Nephron (organoid): ENCODE data around the gene HMX3.

Experiments
- H3K27ac Mint-ChIP-seq, 3 experiments: 2 replicates each; pipeline ENCODE4 v1.8.0; 2020; ENCODE audit warnings: mixed read lengths in 3 of 3, mild to moderate bottlenecking in 2 of 3, moderate library complexity in 1 of 3
- H3K27me3 Mint-ChIP-seq: 2 replicates; pipeline ENCODE4 v1.8.0; 2021; ENCODE audit warnings: low read depth, mild to moderate bottlenecking, moderate library complexity, mixed read lengths
- H3K36me3 Mint-ChIP-seq: 2 replicates; pipeline ENCODE4 v1.8.0; 2020; ENCODE audit warnings: low read depth, mixed read lengths
- H3K4me1 Mint-ChIP-seq: 2 replicates; pipeline ENCODE4 v1.8.0; 2020; ENCODE audit warnings: mixed read lengths
- H3K4me3 Mint-ChIP-seq, 3 experiments: 2 replicates each; pipeline ENCODE4 v1.8.0; 2020; ENCODE audit warnings: mild to moderate bottlenecking in 3 of 3, mixed read lengths in 3 of 3, moderate library complexity in 2 of 3
- H3K9me3 Mint-ChIP-seq: 2 replicates; pipeline ENCODE4 v1.8.0; 2020; ENCODE audit warnings: mixed read lengths
- TF ChIP-seq, protein P1 (sequence below), 3 experiments: fragments of 200-600 bp; sonication (generic); IDR thresholded peaks; one replicate each; pipeline ENCODE4 v1.5.0; 2021; ENCODE audit warnings: antibody characterized with exemption in 3 of 3; ENCODE audit not compliant: unreplicated experiment in 3 of 3

HMX3 gene

DNA sequence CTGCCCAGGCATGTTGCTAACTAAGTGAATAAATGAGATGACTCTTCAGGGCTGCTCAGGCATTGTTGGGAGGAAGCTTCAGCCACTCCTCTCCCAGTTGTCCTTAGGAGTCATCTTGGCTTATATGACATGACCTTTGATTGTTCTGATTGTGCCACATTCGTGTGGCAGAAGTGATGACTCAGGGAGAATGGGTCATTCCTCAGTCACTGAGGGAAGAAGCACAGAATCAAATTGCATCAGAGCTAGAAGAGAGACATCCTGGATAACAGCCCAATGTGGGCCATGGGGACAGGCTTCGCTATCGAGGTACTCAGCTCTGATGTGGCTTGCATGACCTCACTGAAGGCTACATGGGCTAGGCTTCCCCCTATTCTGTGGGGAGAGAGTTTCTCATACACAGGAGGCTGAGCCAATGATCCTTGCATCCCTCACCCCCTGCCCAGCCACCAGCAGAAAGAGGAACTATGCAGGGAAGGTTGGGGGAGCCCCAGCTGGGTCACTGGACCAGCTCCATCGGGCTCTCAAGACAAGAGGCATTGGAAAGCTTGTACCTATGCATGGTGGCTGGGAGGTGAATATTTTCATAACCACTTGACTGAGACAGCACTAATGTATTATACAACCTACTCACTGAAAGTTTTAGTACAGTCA is 6.0 kb upstream of the HMX3 start:
- no peak overlapping the region for H3K27ac Mint-ChIP-seq
- H3K9me3 Mint-ChIP-seq = no peaks in the 10 kb centered on the region
- H3K4me1 Mint-ChIP-seq = peaks cover 19% of the 10 kb centered on the region
- TF ChIP-seq, protein P1, sequence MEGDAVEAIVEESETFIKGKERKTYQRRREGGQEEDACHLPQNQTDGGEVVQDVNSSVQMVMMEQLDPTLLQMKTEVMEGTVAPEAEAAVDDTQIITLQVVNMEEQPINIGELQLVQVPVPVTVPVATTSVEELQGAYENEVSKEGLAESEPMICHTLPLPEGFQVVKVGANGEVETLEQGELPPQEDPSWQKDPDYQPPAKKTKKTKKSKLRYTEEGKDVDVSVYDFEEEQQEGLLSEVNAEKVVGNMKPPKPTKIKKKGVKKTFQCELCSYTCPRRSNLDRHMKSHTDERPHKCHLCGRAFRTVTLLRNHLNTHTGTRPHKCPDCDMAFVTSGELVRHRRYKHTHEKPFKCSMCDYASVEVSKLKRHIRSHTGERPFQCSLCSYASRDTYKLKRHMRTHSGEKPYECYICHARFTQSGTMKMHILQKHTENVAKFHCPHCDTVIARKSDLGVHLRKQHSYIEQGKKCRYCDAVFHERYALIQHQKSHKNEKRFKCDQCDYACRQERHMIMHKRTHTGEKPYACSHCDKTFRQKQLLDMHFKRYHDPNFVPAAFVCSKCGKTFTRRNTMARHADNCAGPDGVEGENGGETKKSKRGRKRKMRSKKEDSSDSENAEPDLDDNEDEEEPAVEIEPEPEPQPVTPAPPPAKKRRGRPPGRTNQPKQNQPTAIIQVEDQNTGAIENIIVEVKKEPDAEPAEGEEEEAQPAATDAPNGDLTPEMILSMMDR (IDR thresholded peaks at IDR 0.05; ENCODE audit: unreplicated experiment in 3 of 3) = no peak
- no peaks in the 10 kb centered on the region for H3K36me3 Mint-ChIP-seq
- H3K27me3 Mint-ChIP-seq = peaks cover 99% of the 10 kb centered on the region
- no peak overlapping the region for H3K4me3 Mint-ChIP-seq

DNA sequence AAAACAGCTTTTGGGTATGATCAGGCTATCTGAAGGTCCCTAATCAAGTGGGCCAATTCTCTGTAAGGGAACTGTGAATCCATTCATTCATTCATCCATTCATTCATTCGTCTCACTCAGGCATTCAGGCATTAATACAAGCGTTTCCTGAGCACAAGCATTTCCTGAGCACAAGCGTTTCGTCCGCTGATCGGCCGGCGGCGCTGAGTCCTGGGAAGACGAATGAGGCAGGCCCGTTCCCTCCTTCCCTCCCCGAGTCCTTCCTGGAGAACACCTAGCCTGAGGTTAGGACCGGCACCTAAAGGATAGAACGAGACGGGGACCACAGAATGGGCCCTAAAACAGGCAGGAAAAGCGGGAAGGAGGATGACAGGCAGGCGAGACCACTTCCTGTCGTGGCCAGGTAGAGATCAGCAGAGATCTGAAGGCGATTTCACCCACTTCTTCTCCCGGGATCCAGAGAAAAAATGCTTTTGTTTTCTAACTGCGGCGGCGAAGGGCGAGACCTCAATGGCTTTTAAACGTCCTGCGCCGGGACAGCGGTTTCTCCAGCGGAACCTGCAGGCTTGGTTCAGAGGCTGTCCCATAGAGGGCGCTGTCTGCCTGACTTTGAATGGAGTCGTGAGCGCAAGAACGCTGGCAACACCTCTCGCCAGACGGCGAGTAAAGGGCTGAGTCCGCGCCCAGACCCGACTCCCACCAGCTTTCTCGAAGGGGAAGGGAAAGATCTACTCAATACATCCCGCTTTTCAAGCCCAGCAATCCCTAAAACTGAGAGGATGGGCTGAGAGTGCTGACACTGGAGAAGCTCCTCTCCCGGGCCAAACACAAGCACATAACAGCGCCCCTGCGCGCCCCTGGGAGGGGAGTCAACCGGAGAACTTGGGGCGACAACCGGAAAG is 2.9 kb upstream of the HMX3 start:
- peak overlapping the region; percentile 59 to 69 (median 65) for H3K4me3 Mint-ChIP-seq
- H3K4me1 Mint-ChIP-seq = peaks cover 28% of the 10 kb centered on the region
- peaks cover 97% of the 10 kb centered on the region for H3K27me3 Mint-ChIP-seq
- no peaks in the 10 kb centered on the region for H3K36me3 Mint-ChIP-seq
- TF ChIP-seq, protein P1 (IDR thresholded peaks at IDR 0.05; ENCODE audit: unreplicated experiment in 3 of 3) = peak; percentile 89 to 96 (median 89)
- no peak overlapping the region for H3K27ac Mint-ChIP-seq
- no peaks in the 10 kb centered on the region for H3K9me3 Mint-ChIP-seq

DNA sequence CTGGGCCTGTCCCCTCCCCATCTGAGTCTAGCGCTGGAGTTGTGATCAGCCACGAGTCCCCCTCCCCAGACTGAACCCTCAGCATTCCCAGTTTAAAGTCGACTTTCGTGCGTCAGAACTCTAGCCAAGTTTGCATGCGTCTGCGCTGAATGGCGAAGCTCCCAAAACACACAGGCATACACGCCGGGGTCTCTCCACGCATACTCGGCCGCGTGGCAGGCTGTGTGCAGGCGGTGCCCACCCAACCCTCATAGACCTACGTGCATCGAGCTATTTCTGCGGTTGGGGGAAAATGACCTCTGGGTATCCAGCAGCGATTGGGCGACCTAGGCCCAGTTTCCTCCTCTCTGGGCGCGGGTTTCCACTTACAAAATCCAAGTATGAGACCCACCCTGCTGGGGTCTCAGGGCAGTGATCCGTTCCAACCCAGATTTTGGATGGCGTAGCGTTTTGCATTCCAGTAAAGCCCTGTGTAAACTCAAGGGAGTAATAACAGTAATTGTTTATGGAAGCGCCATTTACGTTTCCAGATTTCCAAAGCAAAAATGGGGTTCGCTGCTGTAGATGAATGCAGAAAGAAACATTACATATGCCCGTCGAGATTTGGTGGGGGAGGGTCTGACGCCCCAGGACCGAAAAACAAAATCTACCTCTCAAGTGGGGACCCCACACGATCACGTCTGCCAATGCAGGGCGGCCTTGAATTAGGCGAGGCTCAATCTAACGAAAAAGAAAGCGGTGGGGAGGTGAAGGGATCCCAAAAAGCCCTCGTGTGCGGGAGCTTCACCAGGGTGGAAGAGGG is 2.0 kb upstream of the HMX3 start:
- peak overlapping the region; percentile 59 to 68 (median 61) for H3K4me3 Mint-ChIP-seq
- H3K27ac Mint-ChIP-seq = no peak overlapping the region
- peaks cover 97% of the 10 kb centered on the region for H3K27me3 Mint-ChIP-seq
- TF ChIP-seq, protein P1 (IDR thresholded peaks at IDR 0.05; ENCODE audit: unreplicated experiment in 3 of 3) = no peak
- no peaks in the 10 kb centered on the region for H3K9me3 Mint-ChIP-seq
- H3K36me3 Mint-ChIP-seq = no peaks in the 10 kb centered on the region
- H3K4me1 Mint-ChIP-seq = peaks cover 33% of the 10 kb centered on the region

DNA sequence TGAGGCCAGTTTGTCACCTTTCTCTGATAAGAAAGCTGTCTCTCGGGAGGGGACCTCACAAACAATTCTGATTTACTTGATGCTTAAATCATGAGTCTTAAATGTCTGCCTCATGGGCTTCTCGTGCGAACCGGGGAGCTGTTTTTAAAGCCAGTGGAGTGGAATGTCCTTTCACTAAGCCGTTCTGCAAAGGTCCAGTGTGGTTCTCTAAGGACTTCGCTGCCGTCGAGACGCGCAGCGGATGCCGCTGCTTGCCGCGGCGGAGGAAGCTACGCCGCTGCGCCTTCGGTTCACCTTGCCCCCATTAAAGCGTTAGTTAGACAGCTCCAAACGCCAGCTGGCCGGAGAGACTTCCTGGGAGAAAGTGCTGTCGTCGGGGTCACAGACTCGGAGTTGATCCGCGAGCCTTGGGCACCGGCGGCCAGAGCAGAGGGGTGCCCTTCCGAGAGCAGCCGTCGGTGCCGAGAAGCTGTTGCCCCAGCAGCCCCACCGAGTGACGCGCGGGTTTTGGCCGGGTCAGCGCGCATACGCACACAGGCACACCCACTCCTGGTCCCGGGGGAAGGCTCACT is 1.3 kb upstream of the HMX3 start:
- Mint-ChIP-seq H3K4me1 (peaks cover 40% of the 10 kb centered on the region), H3K27me3 (peaks cover 97% of the 10 kb centered on the region), H3K4me3 (peak overlapping the region; percentile 59 to 68 (median 61)), H3K27ac (no peak overlapping the region), H3K9me3 (no peaks in the 10 kb centered on the region), H3K36me3 (no peaks in the 10 kb centered on the region)
- TF ChIP-seq, protein P1 (IDR thresholded peaks at IDR 0.05; ENCODE audit: unreplicated experiment in 3 of 3) = no peak

DNA sequence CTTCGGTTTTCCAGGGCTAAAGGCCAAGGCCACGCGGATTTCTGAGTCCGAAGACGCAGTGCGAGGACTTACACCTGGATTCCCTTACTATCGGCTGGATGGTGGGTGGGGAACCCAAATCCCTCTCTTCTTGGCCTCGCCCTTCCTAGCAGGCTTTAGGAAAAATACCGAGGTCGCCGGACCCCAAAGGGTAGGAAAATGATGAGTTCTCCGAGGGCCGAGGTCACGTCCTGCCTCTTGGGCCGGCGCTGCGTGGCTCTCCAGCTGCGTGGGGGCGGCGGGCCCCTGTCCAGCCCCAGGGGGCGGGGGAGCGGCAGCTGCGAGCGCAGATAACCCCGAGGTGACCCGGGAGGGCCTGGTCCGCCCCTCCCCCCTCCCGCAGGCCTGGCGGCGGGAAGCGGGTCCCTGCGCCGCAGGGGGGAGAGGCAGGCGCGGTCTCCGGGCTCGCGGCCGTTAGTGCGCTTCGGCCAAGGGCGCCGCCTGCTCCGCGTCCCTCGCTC is 805 bp upstream of the HMX3 start:
- H3K27ac Mint-ChIP-seq = no peak overlapping the region
- TF ChIP-seq, protein P1 (IDR thresholded peaks at IDR 0.05; ENCODE audit: unreplicated experiment in 3 of 3) = no peak
- H3K36me3 Mint-ChIP-seq = no peaks in the 10 kb centered on the region
- peaks cover 43% of the 10 kb centered on the region for H3K4me1 Mint-ChIP-seq
- H3K27me3 Mint-ChIP-seq = peaks cover 97% of the 10 kb centered on the region
- H3K9me3 Mint-ChIP-seq = no peaks in the 10 kb centered on the region
- peak overlapping the region in 1 of 3 experiments; percentile 30 for H3K4me3 Mint-ChIP-seq
